ENCODE measurements around the gene IMMP2L.

Gene IMMP2L

GRCh38 chr7:111011520-111011919 lies 550.8 kb downstream of the IMMP2L start:
- H3K27me3 ChIP-seq, result no peaks in the 10 kb centered on the region

GRCh38 chr7:111010798-111011197 lies 551.5 kb downstream of the IMMP2L start:
- no peaks in the 10 kb centered on the region for H3K27me3 ChIP-seq
- no peaks in the 10 kb centered on the region for H3K9me3 ChIP-seq
- H3K4me3 ChIP-seq (ENCODE audit: low read depth, low read length), result no peak overlapping the region
- H3K4me1 ChIP-seq, result no peaks in the 10 kb centered on the region
- no peak for DNase-seq
- H3K36me3 ChIP-seq, result no peaks in the 10 kb centered on the region
- TF ChIP-seq, protein P1, sequence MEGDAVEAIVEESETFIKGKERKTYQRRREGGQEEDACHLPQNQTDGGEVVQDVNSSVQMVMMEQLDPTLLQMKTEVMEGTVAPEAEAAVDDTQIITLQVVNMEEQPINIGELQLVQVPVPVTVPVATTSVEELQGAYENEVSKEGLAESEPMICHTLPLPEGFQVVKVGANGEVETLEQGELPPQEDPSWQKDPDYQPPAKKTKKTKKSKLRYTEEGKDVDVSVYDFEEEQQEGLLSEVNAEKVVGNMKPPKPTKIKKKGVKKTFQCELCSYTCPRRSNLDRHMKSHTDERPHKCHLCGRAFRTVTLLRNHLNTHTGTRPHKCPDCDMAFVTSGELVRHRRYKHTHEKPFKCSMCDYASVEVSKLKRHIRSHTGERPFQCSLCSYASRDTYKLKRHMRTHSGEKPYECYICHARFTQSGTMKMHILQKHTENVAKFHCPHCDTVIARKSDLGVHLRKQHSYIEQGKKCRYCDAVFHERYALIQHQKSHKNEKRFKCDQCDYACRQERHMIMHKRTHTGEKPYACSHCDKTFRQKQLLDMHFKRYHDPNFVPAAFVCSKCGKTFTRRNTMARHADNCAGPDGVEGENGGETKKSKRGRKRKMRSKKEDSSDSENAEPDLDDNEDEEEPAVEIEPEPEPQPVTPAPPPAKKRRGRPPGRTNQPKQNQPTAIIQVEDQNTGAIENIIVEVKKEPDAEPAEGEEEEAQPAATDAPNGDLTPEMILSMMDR (IDR thresholded peaks at IDR 0.05; ENCODE audit: low read depth, low read length), result no peak

More at GRCh38 chr7:111011520-111011919, 550.8 kb downstream of the IMMP2L start:
- Histone ChIP-seq H3K36me3 (no peaks in the 10 kb centered on the region), H3K9me3 (no peaks in the 10 kb centered on the region), H3K4me1 (no peaks in the 10 kb centered on the region), H3K4me3 (ENCODE audit: low read depth, low read length) (no peak overlapping the region)
- TF ChIP-seq, protein P1 (IDR thresholded peaks at IDR 0.05; ENCODE audit: low read depth, low read length), result no peak
- DNase-seq, result no peak

GRCh38 chr7:111009526-111010040 lies 552.7 kb downstream of the IMMP2L start:
- TF ChIP-seq, protein P1 (IDR thresholded peaks at IDR 0.05; ENCODE audit: low read depth, low read length), result no peak
- no peaks in the 10 kb centered on the region for H3K36me3 ChIP-seq
- no peaks in the 10 kb centered on the region for H3K4me1 ChIP-seq
- H3K4me3 ChIP-seq (ENCODE audit: low read depth, low read length), result no peak overlapping the region
- H3K27me3 ChIP-seq, result no peaks in the 10 kb centered on the region
- no peak for DNase-seq
- no peaks in the 10 kb centered on the region for H3K9me3 ChIP-seq

DNA sequence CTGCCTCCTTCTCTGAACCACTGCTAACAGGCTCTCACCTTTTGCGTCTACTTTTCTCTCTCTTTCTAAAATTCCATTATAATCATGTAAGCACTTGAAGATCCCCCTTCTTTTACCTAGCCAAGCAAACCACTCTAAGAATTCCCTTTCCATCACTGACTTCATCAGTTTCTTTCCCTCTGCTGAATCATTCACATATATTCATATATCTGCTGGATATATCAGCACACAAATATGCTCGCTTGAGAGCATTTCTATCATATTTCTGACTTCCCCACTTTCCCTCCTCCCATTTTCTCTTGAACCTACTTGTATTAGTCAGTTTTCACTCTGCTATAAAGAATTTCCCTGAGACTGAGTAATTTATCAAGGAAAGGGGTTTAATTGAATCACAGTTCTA lies 555.6 kb downstream of the IMMP2L start:
- no peak for DNase-seq
- Histone ChIP-seq H3K4me1 (no peaks in the 10 kb centered on the region), H3K36me3 (no peaks in the 10 kb centered on the region), H3K4me3 (ENCODE audit: low read depth, low read length) (no peak overlapping the region), H3K9me3 (no peaks in the 10 kb centered on the region), H3K27me3 (no peaks in the 10 kb centered on the region)
- TF ChIP-seq, protein P1 (IDR thresholded peaks at IDR 0.05; ENCODE audit: low read depth, low read length), result no peak

GRCh38 chr7:111006040-111006439 lies 556.3 kb downstream of the IMMP2L start:
- Histone ChIP-seq H3K4me3 (ENCODE audit: low read depth, low read length) (no peak overlapping the region), H3K4me1 (no peaks in the 10 kb centered on the region), H3K36me3 (no peaks in the 10 kb centered on the region), H3K27me3 (no peaks in the 10 kb centered on the region), H3K9me3 (no peaks in the 10 kb centered on the region)
- DNase-seq, result no peak
- TF ChIP-seq, protein P1 (IDR thresholded peaks at IDR 0.05; ENCODE audit: low read depth, low read length), result no peak

GRCh38 chr7:111005445-111005844 lies 556.8 kb downstream of the IMMP2L start:
- Histone ChIP-seq H3K9me3 (no peaks in the 10 kb centered on the region), H3K4me1 (no peaks in the 10 kb centered on the region)
- DNase-seq, result no peak

More at GRCh38 chr7:111005445-111005844, 556.8 kb downstream of the IMMP2L start:
- H3K4me3 ChIP-seq (ENCODE audit: low read depth, low read length), result no peak overlapping the region
- no peaks in the 10 kb centered on the region for H3K36me3 ChIP-seq
- H3K27me3 ChIP-seq, result no peaks in the 10 kb centered on the region
- TF ChIP-seq, protein P1 (IDR thresholded peaks at IDR 0.05; ENCODE audit: low read depth, low read length), result no peak

Data from BE2C (cell line).